ENCODE measurements around the gene SMCO3.
"Not testable (repeated sequence)": the region's sequence is repeated elsewhere in the genome, so short reads cannot be mapped to it uniquely, and the experiment has no call there.

The SMCO3 gene

DNA sequence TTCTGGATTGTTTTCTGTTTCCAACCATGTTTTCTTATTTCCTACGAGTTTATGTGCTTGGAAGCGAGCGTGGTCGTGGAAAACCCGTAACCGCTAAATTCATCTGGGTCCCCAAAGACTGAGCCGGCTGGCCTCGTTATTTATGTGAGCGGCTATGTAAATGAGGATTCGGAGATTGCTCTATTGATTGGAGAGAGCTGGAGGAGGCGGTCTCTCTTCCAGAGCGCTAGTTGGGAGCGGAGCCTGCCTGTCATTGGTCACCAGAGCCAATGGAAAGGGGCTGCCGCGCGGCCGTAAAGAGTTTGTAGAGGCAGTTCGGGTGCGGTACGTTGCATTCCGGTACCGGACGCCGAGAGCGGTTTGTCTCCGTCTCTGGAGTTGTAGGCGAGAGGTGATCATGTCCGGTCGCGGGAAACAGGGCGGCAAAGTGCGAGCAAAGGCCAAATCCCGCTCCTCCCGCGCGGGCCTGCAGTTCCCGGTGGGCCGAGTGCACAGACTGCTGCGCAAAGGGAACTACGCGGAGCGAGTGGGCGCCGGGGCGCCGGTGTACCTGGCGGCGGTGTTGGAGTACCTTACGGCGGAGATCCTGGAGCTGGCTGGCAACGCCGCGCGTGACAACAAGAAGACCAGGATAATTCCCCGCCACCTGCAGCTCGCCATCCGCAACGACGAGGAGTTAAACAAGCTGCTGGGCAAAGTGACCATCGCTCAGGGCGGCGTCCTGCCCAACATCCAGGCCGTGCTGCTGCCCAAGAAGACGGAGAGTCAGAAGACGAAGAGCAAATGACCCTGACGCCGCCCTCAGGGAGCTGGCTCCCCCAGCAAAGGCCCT lies 39.7 kb downstream of the SMCO3 start:
- DNase-seq (ENCODE audit: low read depth): peak; percentile 75

DNA sequence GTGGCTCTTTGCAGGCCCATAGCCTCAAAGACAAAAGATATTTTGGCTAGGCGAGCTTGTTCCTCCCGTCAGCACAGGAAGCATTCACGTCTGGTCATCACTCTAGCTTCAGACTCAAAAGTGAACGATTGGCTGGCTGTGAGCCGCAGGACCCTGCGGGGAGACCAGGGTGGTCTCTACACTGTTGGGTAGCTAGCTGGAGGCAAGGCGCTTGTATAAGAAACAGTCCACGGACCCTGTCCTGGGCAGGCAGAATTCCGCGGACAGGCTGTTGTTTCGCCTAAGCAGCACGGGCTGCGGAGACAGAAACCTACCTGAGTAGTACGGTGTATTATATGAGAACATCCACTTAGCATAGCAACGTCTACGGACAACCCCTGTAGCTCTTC lies 40.3 kb downstream of the SMCO3 start:
- DNase-seq (ENCODE audit: low read depth): no peak

- no peak for DNase-seq (ENCODE audit: low read depth)
Measured at GRCh38 chr12:14772946-14773345, 41.0 kb downstream of the SMCO3 start.

- no peak for DNase-seq (ENCODE audit: low read depth)
Measured at GRCh38 chr12:14771651-14772137, 42.3 kb downstream of the SMCO3 start.

DNA sequence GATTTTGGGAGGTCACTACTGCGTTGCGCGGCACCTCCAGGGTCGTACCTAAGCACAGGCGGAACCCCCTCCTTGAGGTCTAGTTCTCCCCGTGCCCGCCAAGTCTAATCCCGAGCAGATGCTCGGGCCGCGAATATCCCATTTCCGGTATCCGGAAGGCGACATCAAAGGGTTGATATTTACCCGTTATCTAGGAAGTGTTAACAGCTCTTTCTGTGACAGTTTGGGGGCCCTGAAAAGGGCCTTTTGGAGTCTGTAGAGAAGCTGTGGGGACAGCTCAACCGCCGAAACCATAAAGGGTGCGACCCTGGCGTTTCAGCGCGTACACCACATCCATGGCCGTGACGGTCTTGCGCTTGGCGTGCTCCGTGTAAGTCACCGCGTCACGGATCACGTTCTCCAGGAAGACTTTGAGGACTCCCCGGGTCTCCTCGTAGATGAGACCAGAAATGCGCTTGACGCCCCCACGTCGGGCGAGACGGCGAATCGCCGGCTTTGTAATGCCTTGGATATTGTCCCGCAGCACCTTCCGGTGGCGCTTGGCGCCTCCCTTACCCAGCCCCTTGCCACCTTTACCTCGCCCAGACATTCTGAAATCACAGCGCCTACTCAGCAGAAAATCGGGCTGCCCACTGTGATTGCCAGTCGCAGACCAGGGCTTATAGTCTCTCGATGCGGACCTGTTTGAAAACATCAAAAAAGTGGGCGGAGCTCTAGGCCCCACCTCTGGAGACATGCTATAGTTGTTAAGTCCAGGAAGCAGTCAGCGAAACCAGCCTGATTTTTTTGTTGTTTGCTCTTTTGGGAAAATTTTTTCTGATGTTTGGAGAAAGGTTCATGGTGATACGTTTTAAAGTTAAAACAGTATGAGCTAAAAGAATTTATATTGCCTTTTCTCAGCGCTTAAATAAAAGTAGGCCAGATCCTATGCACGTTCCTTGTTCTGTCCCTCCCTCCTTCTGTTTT lies 43.2 kb downstream of the SMCO3 start:
- peak; percentile 83 for DNase-seq (ENCODE audit: low read depth)

GRCh38 chr12:14769969-14770495 lies 44.0 kb downstream of the SMCO3 start:
- DNase-seq (ENCODE audit: low read depth): peak; percentile 73

GRCh38 chr12:14769466-14769968 lies 44.5 kb downstream of the SMCO3 start:
- DNase-seq (ENCODE audit: low read depth): no peak

DNA sequence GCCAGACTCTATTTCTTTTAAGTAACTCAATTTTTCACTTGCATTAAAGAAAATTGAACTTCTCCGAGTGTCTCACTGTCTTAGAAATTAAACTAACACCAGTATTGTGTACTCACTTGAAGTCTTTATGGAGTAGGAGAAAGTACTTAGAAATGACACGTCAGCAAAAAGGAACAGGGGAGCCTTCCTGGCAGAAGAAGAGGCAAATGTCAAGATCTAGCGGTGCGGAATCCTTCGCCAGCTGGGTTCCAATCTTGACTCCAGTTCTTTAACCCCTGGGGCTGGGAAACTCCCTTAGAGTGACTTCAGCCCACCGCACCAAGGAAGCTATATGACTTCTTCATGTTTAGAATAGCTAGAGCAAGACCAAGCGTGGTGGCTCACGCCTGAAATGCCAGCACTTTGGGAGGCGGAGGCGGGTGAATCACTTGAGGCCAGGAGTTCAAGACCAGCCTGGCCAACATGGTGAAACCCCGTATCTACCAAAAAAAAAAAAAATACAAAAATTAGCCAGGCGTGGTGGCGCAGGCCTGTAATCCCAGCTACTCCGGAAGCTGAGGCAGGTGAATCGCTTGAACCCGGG lies 45.1 kb downstream of the SMCO3 start:
- DNase-seq (ENCODE audit: low read depth): no peak

DNA sequence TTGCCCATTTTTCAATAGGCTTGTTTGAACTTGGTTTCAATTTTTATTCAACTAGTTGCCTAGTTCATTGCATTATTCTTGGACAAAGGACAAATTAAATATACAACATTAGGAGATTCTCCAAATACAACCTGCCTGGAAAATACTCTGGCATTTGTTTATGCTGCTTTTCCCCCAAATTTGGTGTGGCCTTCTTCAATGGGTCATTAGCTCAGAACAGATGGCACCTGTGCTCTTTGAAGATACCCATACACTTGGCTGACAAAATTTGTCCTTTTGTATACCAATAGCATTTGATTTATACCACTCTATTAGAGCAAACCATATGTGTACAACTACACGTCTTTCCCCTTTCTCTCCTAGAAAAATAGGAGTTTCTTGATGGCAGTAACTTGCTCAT lies 46.4 kb downstream of the SMCO3 start:
- DNase-seq (ENCODE audit: low read depth): no peak

DNA sequence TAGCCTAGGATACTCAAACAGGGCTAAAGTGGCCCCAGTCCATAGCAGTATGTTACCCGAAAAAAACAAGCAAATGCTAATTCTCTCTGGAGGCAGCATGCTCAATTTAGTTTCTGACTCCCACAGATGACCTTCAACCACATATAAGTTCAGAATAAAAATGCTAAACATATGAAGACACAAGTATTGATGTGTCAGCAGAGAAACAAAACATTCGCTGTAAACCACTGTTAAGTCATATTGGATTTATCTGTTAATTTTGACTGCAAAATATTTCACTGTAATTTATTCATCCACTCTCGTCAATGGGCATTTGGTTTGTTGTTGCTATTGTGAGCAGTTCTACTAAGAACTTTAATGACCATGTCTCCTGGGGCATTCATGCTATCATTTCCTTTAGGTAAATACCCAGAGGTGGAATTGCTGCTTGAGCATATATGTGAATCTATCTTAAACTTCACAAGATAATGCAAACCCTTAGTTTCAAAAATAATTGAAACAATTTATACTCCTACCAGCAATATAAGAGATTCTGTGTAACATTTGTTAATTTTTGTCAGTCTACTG lies 47.2 kb downstream of the SMCO3 start:
- no peak for DNase-seq (ENCODE audit: low read depth)

- DNase-seq (ENCODE audit: low read depth): not testable (repeated sequence)
Measured at GRCh38 chr12:14766020-14766419, 48.0 kb downstream of the SMCO3 start.

- DNase-seq (ENCODE audit: low read depth): no peak
Measured at GRCh38 chr12:14765398-14765797, 48.6 kb downstream of the SMCO3 start.

DNA sequence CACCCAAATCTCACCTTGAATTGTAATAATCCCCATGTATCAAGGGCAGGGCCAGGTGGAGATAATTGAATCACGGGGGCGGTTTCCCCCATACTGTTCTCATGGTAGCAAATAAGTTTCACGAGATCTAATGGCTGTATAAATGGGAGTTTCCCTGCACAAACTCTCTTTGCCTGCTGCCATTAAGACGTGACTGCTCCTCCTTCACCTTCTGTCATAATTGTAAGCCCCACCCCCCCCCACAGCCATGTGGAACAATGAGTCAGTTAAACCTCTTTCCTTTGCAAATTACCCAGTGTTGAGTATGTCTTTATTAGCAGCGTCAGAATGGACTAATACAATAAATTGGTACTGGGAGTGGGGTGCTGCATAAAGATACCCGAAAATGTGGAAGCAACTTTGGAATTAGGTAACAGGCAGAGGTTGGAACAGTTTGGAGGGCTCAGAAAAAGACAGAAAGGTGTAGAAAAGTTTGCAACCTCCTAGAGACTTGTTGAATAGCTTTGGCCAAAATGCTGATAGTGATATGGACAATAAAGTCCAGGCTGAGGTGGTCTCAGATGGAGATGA lies 54.2 kb downstream of the SMCO3 start:
- not testable (repeated sequence) for DNase-seq (ENCODE audit: low read depth)

GRCh38 chr12:14756334-14757143 lies 57.4 kb downstream of the SMCO3 start:
- no peak for DNase-seq (ENCODE audit: low read depth)

All from activated T-helper 1 cell treated with Interleukin-2 at 50 U/mL for 16 hours (primary cell).